KOPT-K1 (cell line): ENCODE data around the gene LTBR.

Experiments used
- H3K27ac ChIP-seq: fragments of 200-600 bp; sonication (generic); 2 replicates; pipeline ENCODE4 v1.5.1; 2016; ENCODE audit warnings: antibody characterized with exemption, mild to moderate bottlenecking, low read depth, low read length; ENCODE audit not compliant: poor library complexity, severe bottlenecking
- H3K36me3 ChIP-seq: fragments of 200-600 bp; sonication (generic); 2 replicates; pipeline ENCODE4 v1.5.1; 2017; ENCODE audit warnings: antibody characterized with exemption, mild to moderate bottlenecking, low read length, moderate library complexity; ENCODE audit not compliant: insufficient read depth
- H3K9me3 ChIP-seq: fragments of 200-600 bp; sonication (generic); 2 replicates; pipeline ENCODE4 v1.5.1; 2017; ENCODE audit warnings: antibody characterized with exemption, low read length, mild to moderate bottlenecking; ENCODE audit not compliant: insufficient read depth, poor library complexity, severe bottlenecking

LTBR gene

DNA sequence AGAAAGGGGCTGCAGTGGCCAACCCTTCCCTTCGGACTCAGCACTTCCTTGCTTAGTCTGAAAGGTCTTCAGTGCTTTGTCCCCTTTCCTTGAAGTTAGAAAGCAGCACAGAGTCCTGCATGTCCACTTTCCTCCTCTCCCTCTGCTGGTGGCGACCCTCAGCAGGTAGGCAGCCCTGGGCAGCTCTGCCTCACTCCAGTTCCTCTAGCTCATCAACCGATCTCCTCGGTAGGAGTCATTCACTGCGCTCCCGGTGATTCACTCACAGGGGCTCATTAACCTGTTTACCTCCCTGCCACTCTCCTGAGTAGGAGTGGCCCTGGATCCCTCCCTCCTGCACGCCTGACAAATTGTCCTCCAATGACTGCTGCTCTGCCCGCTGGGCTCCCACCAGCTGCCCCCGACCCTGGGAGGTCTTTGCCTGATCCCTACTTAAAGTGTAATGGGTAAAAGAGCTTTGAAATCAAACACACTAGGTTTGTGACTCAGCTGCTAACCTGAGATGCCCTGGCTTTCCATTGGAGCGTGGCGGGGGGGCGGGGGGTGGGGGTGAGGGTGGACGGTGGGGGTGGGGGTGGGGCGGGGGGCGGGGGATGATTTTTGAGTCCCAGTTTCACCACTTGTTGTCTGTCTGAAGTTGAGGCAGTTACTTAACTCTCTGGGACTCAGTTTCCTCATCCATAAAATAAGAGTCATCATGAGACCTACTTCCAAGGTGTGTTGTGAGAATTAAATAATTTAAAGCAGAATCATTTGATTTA, 12.8 kb upstream of the LTBR start:
- no peaks in the 10 kb centered on the region for H3K36me3 ChIP-seq
- no peak overlapping the region for H3K27ac ChIP-seq
- no peaks in the 10 kb centered on the region for H3K9me3 ChIP-seq

DNA sequence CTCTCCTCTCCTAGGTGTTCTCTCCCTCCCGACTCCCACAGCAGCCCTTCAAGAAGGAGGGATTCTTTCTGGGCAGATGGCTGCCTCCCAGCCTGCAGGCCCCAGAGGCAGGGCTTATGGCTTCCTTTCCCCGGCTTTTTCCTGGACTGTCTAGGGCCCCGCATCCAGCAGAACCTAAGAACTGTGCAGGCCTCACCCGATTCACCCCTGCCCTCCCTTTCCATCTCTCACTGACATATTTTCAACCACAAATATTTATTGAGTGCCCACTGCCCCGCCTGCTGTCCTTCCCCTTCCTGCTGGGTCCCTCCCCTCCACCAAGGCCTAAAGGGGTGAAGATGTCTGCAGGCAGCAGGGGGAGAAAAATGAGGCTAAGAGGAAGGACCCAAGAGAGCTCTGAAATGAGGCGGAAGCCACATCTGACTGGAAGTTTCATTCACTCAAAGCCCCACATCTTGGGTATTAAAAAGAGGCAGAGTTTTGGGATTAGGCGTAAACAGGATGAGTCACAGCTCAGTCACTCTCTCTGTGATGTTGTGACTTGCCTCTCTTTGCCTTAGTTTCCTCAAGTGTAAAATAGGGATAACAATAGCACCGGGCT, 11.5 kb upstream of the LTBR start:
- H3K36me3 ChIP-seq = no peaks in the 10 kb centered on the region
- no peaks in the 10 kb centered on the region for H3K9me3 ChIP-seq
- no peak overlapping the region for H3K27ac ChIP-seq

DNA sequence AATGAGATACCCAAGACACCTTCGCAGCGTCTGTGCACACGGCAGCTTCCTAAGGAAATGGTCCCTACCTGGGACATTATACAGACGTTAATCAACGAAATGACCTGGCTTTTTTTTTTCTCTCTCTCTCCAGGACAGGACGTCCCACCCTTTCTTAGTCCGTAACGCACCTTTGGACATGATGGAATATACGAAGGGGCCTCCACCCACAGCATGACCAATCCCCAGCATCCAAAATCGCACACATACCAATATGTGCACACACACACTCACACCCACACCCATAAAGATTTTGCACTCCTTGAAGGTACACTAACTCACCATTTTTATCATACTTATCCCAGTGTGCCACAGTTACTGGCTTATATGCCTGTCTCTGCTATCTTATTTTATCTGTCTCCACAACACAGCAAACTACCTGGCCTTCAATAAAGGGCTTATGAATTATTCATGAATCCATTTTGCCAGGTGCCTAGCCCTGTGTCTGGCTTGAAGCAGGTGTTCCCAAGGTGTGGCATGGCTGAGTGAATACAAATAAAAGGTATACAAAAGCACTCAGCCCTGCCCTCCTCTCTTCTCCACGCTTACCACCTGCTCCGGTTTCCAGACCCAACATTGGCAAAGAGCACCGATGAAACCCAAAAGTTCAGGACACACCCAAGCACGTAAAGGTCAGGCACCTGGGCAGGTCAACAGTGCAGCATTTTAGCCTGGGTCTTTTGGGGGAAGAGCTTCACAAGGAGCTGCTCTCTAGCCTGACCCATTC, 10.8 kb upstream of the LTBR start:
- no peak overlapping the region for H3K27ac ChIP-seq
- no peaks in the 10 kb centered on the region for H3K9me3 ChIP-seq
- H3K36me3 ChIP-seq = no peaks in the 10 kb centered on the region

DNA sequence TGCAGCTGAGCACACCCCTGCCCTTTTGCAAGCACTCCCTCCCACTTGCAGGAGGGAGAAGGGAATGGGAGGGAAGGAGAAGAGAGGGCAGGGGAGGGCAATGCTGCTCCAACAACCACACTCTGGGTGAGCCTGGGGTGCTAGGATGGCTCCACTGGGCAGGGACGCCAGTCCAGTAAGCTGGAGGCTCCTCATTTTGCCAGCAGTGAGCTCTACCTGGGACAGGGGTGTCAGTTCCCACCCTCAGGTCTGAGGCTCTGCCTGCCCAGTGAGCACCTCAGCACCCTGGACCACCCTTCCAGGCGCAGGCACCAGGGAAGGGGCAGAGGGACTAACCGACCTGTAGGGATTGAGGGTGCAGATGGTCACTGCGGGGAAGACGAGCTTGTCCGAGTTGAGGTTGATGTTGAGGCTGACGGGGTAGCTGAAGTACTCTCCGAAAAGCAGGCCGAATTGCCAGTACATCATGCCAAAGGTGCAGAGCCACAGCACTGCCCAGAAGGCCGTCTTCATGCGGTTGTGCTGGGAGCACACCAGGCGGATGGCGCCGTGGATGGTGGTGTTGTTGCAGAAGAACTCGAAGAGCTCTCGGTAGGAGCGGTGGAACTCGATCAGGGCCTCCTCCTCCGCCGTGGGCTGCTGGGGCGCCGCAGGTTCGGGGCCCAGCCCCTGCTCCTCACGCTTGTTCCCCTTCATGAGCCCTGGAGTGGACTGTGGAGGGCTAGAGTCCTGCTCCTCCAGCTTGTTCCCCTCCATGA, 9.8 kb upstream of the LTBR start:
- Histone ChIP-seq H3K27ac (no peak overlapping the region), H3K36me3 (no peaks in the 10 kb centered on the region)

GRCh38 chr12:6374786-6375160, 9.2 kb upstream of the LTBR start:
- no peak overlapping the region for H3K27ac ChIP-seq
- no peaks in the 10 kb centered on the region for H3K36me3 ChIP-seq
- no peaks in the 10 kb centered on the region for H3K9me3 ChIP-seq

More for the DNA sequence above, 9.8 kb upstream of the LTBR start:
- H3K9me3 ChIP-seq = no peaks in the 10 kb centered on the region

DNA sequence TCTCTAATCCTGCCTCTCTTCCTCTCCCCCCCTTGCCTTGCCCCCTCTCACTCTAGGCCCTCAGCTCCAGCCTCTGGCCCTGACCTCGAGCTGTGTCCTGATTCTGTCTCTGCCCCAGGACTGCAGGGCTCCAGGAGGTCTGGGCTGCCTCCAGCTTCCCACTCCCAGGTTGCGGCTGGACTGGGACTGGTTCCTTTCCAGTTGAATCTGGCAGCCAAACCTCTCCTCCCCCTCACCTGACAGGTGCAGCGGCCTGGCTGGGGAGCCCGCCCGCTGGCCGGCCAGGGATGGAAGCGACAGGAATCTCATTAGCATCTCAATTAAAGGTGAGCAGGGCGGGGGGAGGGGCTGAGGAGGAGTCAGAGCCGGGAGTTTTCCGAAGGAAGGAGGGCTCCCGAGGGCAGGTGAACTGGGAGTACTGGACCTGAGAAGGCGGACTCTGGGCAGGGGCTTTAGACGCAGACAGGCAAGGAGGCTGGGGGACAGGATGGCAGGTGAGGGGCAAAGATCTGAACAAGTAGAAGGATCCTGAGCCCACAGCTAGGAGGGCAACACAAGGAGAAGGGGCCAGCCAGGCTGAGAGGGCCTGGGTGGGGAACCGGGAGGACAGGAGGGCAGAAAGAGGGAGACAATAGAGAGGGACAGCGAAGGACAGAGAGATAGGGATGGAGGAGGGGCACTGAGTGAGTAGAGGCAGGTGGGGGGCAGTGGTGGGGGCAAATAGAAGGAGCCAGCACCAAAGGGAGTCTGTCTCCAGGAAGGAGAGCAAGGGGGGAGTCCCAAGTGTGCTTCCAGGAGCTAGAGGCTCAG, 8.5 kb upstream of the LTBR start, which contains the start of gene SCNN1A:
SCNN1A (minus strand) TSS at position 295 of the 810 bp plus-strand sequence. CDS start 780 bp downstream, outside the sequence.
- H3K36me3 ChIP-seq = no peaks in the 10 kb centered on the region
- no peaks in the 10 kb centered on the region for H3K9me3 ChIP-seq
- H3K27ac ChIP-seq = peak within 1 kb of the TSS; percentile 61

DNA sequence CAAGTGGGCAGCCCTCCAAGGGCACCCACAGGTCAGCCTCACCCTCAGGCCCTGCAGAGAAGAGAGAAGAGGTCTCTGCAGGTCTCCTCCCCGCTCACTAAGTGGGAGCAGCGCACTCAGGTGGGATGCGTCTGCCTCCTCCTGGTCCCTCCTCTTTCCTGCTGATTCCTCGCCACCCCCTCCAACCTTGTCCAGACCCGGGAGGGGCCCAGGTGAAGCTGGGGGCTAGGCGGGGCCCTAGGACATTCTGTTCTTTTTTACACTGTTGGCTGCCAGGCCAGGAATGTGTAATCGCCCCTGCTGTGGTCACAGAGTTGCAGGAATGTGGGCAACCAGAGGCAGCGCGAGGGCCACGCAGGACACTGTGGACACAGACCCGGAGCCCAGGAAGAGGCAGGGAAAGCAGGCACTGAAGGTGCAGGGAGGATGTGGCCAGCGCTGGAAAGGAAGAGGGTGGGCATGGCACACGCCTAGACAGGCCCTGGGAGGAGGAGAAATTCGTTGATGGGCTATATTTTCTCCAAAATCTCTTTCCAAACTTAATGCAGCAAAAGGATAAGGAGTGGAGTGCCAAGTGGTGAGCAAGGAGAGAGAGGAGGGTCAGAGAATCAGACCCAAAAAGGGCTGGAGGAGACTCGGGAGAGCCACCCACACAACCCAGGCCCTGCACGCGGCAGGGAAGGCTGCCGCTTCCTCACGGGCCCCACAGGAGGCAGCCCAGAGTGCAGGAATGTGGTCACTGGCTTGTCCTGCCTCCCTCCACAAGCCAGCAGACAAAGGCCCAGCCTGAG, 7.7 kb upstream of the LTBR start:
- H3K27ac ChIP-seq = peak overlapping the region; percentile 61
- H3K9me3 ChIP-seq = no peaks in the 10 kb centered on the region
- no peaks in the 10 kb centered on the region for H3K36me3 ChIP-seq

- Histone ChIP-seq H3K27ac (peak overlapping the region; percentile 61), H3K36me3 (no peaks in the 10 kb centered on the region), H3K9me3 (no peaks in the 10 kb centered on the region)
Observed at GRCh38 chr12:6376870-6377666, 6.9 kb upstream of the LTBR start.

DNA sequence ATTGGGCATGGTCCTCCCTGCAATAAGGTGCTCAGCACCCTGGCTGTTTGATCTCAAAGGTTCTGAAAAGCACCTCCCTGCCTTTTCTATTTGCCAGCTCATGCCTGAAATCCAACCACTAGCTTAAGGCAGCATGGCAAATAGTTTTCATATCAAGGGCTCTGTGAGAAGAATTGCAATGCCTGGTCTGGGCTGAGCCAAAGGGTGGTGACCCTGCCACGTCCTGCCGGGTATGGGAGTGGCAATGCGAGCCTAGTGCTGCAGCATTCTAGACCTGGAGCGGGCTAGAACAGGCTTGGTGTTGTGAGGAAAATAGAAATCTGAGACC, 6.3 kb upstream of the LTBR start:
- H3K9me3 ChIP-seq = no peaks in the 10 kb centered on the region
- H3K36me3 ChIP-seq = no peaks in the 10 kb centered on the region
- H3K27ac ChIP-seq = peak overlapping the region; percentile 61

- H3K9me3 ChIP-seq = no peaks in the 10 kb centered on the region
- H3K36me3 ChIP-seq = no peaks in the 10 kb centered on the region
- H3K27ac ChIP-seq = no peak overlapping the region
Observed at GRCh38 chr12:6378709-6379472, 5.1 kb upstream of the LTBR start.

- Histone ChIP-seq H3K36me3 (no peaks in the 10 kb centered on the region), H3K9me3 (no peaks in the 10 kb centered on the region), H3K27ac (no peak overlapping the region)
Observed at GRCh38 chr12:6380141-6381121, 3.5 kb upstream of the LTBR start.

DNA sequence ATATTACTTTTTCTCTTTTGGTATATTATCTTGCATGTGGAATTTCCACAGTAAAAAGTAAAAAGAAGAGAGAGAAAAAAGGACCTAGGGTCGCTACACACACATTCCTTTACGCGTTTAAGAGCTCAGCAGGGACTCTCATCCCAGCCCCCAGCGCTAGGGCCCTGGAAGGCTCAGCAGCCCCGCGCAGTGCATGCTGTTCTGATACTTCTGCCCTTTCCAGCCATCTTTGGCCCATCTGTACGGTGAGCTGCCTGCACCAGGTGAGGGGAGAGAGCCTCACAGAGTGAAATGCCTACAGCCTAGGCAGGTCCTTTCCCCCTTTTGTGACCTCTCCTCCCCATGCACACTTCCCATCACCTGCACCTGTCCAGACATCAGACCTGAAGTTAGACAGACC, 1.6 kb upstream of the LTBR start:
- no peak overlapping the region for H3K27ac ChIP-seq
- H3K36me3 ChIP-seq = no peaks in the 10 kb centered on the region
- no peaks in the 10 kb centered on the region for H3K9me3 ChIP-seq
